ENCODE measurements around the gene LRP1.

The LRP1 gene

GRCh38 chr12:57240066-57240921, 112.0 kb downstream of the LRP1 start:
- no peak for DNase-seq

DNA sequence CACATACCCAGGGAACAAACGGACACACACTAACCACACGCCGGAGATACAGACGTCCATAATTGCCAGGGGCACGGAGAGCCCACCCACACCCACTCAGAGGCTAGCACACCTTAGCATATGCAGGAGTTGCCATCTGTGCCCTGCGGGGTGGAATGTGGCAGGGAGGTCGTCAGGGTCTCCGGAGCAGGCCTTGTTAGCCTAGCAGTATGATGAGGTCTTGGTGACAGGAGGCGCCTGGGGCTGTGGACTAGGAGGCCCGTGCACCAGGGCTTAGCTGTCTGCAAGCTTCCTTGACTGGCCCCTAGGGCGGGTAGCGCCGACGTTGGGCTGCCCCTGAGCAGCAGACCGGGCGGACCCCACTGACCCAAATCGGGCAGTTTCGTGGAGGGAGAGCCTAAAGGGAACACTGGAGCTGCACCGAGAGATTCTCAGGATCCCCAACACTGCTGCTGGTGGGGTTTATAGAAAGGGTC, 112.7 kb downstream of the LRP1 start:
- no peak for DNase-seq

DNA sequence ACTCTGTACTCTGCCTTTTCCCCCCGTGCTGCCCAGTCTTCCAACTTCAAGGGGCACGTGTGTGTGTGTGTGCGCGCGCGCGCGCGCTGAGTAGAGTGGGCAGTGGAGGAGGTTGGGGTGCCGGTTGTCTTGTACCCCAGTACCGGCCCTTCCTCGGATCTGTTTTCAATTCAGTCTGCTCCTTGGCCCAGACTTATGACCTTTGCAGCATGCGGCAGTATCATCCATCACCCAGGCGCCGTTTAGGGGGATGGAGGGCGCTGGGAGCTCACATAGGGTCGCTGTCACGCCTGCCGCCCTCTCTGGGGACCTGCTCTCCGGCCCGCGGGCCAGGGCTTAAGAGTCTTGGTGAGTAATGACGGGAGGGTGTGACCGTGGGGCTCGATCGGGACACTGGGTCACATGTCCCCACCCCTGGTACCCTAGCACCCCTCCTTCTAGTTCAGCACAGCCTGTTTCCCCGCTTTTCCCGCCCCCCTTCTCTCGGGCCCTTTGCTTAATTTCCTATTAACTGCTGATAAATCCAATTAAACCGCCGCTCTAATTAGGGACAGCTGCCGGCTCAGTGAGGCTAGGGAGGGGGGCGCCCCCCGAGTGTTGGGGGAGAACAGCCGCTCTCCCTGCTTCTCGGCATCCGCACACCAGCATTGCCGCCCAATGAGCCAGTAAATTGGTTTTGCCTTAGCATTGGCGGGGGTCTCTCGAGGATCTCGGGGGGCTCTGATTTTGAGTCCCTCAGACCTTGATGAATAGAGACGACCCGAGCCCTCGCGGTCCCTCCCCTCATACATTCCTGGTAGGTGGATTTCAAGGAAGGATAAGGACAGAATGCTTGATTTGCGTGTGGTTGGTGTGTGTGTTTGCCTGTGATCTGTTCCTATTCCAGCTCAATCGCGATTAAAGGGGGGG, 113.4 kb downstream of the LRP1 start:
- no peak for DNase-seq

GRCh38 chr12:57242329-57242690, 114.0 kb downstream of the LRP1 start:
- DNase-seq: no peak

DNA sequence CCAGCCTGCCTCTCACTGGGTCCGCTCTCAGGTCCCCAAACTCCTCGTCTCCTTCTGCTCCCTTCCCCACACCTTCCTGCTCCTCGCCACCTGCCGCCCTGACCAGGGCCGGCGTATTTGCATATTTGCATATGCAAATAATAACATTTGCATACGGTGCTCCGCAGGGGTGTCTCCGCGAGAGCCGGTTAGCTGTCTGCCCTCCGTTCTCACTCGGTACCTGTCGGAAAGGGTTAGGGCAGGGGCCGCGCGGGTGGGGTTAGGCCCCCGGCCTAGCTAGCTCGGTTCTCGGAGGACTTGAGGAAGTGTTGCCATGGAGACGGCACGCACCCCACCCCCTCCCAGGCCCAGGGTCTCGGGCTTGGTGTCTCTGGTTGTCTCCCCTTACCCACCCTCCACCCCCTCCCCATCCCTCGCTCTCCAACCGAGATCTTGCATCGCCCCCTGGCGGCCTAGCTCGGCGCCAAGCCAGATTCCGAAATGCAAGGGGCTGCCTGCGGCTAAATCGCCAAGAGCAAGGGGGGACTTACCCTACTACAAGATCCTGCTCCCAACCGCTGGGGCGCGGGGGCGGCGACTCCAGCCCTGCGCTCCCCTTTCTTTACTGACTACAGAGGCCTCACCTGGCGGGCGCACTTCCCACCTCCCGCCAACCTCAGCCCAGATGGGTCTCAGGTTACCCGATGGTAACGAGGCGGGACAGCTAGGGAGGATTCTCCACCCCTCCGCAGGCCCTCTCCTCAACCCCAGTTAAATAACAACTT, 114.6 kb downstream of the LRP1 start:
- DNase-seq: no peak

DNA sequence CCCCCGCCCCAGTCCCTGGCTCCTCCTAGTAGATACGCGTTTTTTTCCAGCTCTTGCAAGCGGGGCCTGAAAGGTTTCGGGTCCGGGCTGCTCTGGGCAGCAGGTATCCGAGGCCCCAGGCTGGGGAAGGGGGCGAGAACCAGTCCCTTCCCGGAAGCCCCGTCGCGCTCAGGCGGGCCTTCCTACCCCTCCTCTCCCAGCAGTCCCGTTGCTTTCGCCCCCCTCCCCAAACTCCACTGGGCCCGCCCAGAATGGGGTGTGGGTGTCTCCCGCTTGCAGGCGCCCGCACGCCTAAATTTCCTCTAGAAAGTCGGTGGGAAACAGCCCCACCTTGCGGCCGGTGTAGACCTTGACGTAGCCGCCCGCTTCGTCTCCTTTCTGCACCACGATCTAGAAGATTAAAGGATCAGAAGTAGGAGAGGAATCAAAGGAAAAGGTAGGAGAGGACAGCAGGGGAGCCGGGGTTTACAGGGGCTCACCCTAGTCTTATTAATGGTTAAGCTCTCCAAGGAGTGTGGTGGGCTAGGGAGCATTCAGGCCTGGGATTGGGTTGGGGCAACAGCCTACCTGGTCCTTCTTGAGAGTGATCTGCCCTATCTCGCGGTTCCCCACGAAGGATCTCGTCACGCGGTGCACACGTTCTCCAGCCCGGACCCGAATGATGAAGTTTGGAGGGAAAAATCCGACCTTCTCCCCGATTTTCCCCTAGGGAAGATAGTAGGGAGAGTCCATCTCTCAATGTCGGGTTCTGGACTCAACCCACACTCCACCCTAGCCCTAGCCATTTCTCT, 115.4 kb downstream of the LRP1 start:
- DNase-seq: peak; percentile 39

GRCh38 chr12:57244312-57244696, 116.0 kb downstream of the LRP1 start:
- DNase-seq: no peak

- DNase-seq: no peak
These were observed 118.8 kb downstream of the LRP1 start for GRCh38 chr12:57247041-57247440.

DNA sequence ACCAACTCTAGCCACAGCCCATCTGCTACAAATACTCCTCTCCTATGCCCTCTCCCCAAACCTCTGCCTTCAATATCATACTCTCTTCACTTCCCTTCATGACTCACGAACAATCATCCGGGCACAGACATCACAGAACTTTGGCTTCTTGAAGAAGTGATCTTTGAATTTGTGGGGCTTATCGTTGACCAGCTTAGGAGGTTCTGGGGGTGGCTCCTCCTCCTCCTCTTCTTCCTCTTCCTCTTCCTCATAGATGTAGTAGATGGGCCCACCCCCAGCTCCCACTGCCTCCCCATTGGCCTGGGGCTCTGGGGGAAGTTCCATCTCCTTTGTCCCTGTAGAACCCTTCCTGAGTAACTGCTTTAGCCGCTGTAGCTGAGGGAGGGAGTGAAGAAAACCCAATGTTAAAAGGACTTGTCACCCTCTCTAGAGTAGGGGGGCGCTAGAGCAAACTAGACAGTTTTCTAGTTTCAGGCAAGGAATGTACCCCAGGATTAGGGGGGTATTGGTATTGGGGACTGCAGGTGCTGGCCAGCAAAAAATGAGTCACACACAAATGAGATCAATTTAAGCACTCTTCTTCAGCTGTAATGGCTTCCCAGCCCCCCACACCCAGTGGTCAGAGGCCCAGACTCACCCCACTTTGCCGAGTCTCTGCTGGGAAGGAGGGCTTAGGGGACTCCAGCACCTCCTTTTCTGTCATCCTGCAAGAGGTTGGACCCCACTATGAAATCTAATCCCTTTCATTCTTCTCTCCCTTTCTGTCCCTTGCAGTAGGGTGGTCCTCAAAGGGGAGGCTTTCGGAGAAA, 120.9 kb downstream of the LRP1 start:
- no peak for DNase-seq

- DNase-seq: no peak
These were observed 122.3 kb downstream of the LRP1 start for GRCh38 chr12:57250541-57250940.

DNA sequence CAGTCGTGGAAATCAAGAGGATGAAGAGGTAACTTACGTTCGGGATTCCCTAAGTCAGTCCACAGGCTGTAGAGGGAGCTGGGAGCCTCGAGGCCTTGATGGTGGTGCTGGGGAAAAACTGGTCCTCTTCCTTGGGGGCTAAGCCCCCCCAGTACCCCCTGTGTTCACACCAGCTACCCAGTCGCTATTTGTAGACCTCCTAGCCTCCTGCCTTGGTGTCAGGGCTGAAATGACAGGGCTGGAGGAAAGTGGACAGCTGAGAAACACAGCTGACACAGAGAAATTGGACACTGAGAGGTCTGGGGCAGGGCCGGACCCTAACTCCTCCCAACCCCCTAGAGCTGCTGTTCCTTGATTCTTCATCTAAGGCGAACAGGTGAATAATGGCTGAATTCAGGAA, 122.7 kb downstream of the LRP1 start, which contains the start of gene STAC3:
TSS of gene STAC3 (minus strand) at position 232 of the 400 bp plus-strand sequence. CDS start 1,551 bp downstream, outside the sequence.
- DNase-seq: no peak

DNA sequence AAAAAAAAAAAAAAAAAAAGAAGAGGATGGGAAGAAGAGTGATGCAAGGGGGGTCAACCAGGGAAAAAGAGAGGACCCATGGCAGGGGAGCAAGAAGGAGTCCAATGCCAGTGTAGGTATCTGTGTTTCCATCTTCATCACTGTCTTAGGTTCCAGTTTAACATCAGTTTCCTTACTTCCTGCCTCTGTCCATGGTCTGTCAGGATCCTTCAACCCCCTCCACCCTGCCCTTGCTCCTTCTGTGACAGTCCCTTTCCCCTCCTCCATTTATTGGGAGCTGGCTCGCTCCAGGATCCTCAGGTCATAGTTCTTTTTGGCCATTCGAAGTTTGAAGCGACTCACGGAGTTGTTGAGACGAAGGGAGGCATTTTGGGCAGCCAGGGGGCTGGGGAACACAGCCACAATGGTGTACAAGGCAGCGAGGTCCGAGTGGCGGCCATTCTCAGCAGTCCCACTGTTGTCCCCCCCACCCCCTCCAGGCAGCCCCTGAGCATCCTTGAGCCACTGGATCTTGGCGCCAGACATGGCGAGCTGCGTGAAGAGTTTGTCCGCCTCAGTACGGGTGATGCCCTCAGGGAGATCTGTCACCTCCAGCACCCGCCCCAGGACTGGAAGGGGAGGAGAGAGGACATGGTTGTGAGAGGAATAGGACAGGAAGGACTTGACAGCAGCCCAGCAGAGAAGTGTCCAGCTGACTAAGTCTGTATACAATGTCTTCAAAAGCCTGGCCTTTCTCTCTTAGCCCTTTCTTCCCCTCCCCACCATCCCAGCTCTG, 126.4 kb downstream of the LRP1 start:
- DNase-seq: no peak

GRCh38 chr12:57255916-57256315, 127.6 kb downstream of the LRP1 start:
- no peak for DNase-seq

DNA sequence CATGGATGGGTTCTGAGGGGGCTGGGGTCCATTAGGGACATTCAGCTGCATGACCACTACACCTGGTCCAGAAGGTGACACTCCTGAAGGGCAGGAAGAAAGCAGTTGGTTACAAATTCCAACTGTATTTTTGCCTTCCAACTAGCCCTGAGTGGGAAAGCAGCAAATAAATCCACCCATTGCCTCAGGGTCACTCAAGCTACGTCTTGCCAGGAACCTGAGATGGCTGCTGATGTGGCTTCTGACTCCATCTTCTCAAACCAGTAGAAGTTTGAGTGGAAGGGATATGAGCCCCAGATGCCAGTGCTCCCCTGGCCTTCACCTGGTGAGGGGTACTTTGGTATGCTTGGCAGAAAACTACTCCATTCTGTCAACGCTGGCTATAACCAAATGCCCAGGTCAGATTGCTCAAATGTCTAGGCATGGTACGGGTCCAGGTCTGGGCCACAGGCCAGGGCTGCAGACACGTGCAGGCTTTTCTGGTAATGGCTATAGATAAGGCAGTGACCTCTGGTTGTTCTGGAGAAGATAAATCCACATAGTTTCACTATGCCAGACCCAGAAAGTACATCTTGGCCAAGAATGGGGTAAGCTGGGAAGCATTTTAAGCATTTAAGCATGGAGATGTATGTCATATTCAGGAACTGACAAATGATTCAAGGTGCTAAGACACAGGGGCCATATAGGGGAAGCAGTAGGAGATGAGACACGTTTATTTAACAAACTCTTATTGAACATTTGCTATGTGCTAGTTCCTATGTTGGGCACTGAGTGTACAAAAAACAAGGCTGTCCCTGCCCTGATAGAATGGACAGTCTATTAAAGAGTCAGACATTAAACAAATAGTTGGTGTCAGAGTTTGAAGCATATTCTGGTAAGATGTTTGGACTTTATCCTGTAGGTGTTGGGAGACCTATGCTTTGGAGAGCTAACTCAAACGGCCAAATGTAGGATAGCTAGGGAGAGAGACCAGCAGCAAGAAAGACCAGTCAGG, 131.0 kb downstream of the LRP1 start:
- DNase-seq: no peak

DNA sequence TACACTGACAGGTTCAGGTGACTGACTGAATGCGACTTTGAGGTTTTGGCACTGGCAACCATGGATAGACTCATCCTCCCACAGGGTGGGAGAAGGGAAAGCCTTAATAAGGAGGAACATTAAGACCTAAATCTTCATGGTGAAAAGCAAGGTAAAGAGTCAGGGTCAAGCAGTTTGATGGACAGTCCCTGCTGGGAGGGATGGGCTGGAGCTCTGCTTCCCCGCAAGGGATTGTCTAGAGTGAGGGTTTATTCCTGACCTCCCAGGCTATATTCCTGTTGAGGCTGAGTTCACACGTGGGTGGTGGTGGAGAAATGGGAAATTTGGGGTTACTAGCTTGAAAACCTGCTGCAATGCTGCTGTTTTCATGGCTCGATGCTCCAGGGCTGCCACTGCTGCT, 132.1 kb downstream of the LRP1 start:
- no peak for DNase-seq

- no peak for DNase-seq
These were observed 133.2 kb downstream of the LRP1 start for GRCh38 chr12:57261428-57261865.

DNA sequence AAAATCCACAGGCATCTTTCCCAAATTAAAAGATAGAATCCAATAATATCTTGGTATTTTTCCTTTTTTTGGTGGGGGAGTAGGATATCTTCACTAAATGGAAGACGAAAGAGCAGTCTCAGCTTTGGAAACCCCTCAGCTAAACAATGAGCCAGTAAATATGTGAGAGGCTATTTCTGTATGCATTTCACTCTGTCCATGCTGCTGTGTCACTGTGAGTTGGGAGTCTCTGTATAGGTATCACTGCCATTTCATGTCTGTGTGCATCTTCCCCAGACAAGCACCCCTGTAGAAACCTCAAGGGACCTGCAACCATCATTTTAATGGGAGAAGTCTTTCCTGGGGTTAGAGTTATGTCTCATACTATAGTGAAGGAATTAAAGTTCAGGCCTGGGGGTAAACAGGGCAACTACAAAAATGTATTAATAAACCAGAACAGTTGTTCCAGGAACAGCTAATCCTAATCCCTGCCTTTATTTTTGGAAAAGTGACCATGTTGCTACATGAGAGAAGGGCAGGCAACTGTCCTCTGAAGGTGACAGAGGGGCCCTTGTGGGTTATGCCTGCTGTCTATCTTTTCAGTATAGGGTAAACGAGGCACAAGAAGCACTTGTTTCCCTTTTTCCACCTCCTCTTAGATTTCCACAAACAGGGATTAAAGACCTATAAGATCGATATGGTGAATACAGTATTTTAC, 134.0 kb downstream of the LRP1 start:
- no peak for DNase-seq
